GM21737 (cell line): ENCODE measurements around the gene SEPTIN8.

Experiments
- ATAC-seq: cut with Tn5 transposase; IDR thresholded peaks from one replicate; pipeline ENCODE4 v1.9.1; 2021; ENCODE audit warnings: mild to moderate bottlenecking, moderate library complexity; ENCODE audit not compliant: unreplicated experiment

Gene SEPTIN8, protein sequence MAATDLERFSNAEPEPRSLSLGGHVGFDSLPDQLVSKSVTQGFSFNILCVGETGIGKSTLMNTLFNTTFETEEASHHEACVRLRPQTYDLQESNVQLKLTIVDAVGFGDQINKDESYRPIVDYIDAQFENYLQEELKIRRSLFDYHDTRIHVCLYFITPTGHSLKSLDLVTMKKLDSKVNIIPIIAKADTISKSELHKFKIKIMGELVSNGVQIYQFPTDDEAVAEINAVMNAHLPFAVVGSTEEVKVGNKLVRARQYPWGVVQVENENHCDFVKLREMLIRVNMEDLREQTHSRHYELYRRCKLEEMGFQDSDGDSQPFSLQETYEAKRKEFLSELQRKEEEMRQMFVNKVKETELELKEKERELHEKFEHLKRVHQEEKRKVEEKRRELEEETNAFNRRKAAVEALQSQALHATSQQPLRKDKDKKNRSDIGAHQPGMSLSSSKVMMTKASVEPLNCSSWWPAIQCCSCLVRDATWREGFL

DNA sequence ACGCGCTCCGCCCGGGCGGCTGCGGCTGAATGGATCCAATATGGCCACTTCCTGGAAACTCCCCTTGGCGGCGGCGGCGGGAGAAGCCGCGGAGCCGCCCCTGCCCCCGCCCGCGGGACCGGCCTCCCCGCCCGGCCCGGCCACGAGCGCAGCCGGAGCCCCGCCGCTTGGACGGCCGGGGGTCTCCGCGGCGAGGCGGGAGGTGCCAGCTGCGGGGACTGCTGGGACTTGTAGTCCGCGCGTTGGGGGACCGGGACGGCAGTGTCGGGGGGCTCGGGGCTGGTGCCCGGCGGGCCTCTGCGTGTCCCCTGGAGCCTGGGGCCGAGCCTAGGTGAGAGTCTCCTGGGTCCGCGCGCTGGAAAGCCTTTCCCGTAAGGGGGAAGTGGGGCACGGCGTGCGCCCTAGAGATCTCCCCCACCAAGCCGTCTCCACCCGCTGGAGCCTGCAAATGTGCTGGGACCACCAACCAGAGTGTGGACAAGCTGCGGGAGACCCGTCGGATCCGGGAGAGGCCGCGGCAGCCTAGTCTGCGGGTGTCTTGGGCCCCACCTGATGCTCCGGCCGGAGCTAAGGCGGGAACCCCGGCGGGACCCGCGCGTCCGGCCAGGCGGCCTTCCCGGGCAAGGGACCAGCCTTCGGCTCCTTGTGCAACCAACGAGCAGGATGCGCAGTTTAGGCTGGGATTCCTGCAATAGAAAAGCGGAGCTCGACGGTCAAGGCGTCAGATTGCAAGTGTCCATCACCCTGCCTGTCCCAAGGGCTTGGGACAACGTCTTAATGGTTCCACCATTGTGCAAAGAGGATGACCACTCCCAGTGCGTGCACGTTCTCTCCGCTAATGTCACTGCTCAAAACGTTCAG lies at the start of gene SEPTIN8:
SEPTIN8 (minus strand) TSS at position 31 of the 861 bp plus-strand sequence. CDS start 102 bp downstream, outside the sequence.
- peak; percentile 63 for ATAC-seq

DNA sequence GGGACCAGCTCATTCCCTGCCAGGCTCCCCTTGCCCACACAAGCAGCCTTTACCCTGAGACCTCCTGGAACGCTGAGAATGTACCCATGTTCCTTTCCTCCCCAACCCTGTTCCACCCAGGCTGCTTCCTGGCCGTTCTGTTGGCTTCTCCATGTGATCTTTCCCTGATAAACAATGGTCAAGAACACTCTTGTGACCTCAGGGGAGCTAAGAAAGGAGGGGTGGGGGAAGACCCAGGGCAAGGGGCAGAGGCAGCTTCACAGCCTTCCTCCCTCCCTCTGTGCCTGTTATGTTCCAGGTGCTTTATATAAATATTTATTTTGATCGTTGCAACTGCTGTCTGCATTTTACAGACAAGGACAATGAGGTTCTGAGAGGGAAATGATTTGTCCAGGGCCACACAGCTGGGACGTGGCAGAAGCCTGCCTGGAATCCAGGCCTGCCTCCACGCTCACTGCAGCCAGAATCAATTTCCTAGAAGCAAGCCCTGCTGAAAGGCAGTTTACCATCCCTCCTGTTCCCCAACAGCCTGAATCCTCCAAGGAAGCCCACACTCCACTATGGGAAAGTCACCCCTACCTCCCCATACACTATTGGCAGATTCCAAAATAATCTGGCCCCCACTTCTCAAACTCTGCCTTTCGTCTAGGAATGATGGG lies 49.5 kb upstream of the SEPTIN8 start:
- ATAC-seq: no peak

DNA sequence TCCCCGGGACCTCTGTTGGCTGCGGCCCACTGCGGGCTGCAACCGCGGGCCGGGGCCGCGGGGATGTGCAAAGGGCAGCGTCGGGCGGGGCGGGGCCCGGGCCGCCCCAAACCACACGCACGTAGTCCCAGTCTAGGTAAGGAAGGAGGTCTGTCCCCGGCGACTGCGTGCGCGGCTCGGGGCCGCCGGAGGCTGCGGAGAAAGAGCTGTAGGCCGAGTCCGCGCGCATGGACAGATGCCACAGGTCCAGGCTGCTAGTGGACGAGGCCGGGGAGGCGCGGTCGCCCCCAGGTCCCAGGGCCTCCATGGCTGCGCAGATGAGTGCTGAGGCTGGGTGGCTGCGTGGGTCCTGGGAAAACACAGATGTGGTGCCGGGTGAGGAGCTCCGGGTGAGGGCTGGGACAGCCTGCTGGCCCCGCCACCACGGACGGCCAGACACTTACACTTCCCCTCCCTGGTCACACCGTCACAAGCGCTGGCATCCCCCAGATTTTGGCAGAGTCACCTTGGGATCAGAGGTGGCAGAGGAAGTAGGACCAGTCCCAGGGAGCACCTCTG lies 48.9 kb upstream of the SEPTIN8 start:
- no peak for ATAC-seq

DNA sequence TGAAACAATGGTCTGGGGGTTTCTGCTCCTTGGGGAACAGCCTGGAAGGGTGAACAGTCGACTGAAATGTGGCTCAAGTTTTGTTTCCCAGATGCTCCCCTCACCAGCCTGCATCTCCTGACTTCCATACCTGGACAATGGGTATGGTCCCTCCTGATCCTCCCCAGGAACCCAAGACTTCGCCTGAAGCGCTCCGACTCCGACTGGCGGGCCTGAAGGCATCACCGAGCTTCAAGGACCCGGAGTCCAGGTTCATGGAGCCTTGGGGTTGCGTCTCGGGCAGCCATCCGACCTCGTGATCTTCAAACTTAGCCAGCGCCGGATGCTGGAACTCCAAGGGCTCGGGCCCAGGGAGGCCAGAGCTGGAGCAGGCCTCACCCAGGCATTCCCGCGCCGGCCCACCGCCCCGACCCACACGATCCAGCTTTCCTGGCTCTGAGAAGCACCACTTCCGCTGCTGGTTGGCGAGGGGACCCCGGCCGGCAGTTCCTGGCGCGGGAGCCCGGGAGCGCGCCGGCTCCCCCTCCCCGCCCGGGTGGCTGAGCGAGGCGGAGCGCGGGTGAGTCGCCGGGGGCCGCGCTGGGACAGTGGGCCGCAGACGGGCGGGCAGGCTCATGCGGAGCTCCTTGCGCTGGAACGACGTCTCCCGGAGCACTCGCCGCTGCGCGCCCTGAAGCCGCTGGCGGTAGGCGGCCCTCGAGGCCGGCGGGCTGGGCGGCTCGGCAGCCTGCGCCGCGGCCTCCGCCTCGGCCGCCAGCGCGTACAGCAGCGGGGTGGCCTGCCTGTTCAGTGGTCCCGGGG lies 48.2 kb upstream of the SEPTIN8 start:
- ATAC-seq: no peak

DNA sequence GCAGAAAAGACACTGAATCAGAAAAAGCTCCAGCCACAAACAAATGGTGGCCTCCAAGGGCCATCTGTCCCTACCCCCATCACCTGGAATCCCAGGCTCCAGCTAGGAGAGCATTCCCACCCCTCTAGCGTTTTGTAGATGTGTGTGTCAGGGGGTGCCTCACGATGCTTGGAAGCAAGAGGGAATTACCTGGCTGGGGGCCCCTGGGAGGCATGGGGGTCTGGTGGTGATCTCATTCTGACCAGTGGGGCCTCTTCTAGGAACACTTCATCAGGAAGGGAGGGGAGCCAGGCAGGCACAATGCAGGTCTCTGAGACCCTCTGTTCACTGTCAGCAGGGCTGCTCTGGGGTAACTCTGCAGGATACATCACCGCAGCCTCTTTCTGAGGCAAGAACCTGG lies 47.4 kb upstream of the SEPTIN8 start:
- no peak for ATAC-seq

DNA sequence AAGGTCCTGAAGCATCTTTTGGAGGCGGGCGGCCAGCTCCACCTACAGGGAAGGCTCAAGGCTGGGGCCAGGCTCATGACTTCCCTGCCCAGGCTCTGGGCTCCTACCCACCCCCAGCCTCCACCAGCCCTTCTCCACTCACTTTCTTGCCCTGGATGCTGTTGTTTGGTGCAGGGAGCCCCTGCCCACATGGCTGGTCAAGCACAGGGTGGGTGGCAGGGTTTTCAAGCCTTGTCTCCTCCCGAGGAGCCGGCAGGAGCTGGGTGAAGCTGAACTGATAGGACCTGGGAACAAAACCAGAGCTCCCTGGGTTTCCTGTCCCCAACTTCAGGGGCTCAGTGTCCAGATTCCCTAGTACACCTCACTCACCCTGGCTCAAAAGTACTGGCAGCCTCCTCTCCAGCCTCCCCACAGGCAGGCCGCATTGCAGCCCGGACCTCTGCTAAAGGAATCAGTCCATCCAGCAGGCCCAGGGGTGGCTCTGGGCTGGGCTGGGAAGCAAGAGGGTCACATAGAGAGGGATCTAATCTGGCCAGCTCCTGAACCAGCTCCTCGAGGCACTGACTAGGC lies 46.5 kb upstream of the SEPTIN8 start:
- no peak for ATAC-seq

DNA sequence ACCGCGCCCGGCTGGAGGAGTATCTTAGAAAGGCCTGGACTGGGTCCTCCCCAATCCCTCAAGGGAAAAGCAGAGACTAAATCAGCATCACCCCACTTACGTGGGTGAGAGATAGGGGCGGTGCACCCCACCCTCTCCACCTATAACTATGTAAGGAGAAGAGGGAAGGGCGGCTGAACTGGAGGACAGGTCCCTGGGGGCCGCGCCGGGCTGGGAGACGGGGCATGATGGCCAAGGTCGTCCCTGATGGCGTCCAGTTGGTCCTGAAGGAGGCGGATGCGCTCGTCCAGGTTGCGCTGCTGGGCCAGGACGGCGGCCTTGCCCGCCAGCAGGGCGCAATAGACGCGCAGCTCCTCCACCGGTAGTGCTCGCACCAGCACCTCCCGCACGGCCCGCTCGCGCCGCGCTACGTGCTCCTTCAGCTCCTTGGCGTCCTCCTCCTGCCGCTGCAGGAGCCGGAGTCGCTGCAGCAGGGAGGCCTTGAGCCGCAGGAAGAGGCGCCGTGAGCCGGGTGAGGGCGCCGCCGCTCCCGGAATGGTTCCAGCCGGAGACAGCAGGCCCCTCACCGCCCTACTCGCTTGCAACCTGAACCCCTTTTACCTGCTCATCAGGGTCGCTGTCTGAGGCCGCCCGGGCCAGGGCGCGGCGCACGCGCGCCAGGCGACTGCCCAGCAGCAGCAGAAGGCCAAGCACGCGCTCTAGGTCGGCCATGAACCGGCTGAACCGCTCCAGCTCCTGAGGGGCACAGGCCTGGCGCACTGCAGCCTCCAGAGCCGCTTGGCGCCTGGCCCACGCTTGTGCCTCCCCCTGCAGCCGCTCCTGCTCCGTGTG lies 45.8 kb upstream of the SEPTIN8 start:
- no peak for ATAC-seq

DNA sequence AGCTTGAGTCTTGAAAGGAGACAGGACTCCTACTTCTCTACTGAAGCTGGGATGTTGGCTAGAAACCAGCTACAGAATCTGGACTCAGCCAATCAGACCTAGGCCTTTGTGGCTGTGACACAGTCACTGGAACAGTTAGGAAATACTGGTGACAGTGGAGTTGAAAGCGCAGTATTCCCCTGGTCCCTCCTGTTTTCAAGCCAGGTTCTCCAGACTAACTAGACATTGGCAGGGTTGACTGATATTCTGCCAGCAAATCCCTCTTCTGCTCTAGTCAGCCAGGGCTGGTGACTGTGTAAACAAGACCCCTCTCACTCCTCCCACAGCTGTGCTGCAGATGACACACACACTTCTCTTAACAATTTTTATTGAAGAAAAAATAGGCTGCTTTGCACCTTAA lies 44.8 kb upstream of the SEPTIN8 start:
- ATAC-seq: no peak

DNA sequence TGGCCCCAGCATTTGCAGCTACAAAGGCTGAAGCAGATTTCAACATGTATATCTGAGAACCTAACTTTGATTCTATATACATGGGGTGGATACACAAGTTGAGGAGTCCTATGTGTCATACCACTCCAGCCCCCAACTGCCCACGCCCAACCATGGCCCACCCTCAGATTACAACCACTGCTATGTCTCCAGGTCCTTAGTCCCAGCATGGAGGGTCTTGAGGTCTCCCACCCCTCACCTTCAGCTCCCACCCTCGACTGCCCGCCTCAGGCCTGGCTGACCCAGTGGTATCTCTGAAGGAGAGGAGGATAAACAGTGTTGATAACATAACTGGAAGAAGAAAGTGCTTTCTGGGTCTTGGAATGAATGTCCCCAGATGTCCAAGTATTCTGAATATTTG lies 44.3 kb upstream of the SEPTIN8 start:
- no peak for ATAC-seq

DNA sequence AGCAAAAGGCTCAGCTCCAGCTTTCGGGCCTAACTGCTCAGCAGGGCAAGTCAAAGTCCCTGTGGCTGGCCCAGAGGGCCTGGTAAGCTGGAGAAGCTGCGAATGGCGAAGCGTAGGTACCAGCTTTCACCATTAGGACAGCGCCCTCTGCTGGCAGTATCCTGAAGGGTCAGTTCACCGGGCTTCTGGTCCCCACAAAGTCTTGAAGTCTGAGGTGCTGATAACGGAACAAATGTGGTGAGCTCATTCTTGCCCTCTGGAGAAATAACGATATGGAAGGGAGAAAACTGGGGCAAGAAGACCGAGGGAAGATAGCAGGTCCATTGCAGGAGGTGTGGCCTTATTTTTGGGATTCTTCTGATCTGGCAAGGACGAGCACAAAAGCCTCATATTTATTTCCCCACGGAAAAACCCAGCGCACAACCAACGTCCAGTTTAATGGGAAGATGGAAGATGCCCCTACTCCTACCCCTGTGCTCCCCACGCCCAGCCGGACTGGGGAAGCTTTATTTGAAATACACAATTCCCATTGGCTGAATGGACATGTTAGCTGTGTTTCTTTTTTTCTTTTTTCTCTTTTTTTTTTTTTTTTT lies 43.2 kb upstream of the SEPTIN8 start:
- peak; percentile 60 for ATAC-seq

DNA sequence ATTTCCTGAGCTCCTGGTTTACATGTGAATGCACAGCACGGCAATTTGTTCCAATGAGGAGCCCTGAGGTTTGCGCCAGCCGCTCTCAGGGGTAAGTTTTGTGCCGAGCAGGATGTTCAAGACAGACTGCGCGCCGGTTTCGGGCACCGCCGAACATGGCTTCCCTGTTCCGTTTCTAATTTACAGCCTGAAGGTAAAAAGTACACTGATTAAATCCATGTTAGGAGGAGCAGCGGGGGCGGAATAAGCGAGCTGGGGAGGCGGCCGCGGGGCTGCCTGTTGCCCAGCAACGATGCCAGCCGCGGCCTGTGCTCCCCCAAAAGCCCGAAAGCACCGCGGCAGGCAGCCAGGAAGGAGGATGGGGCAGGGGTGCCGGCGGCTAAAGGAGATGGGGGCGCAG lies 42.4 kb upstream of the SEPTIN8 start:
- ATAC-seq: no peak

DNA sequence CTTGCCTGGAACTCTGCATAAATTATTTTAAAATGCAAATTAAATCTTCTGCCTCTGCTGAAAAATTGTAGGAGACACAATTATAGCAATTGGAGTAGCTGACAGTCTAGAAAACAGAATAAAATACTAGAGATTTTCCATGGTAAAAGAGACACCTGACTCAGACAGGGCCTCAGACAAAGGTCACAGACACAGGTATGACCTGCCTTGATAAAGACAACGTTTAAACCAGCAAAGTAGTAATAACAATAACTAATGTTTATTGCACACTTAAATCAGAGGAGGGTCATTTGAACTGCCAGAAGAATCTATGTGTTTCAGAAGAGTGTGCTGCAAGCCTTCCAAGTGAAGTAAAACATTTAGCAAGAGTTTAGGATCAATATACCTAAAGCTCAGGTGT lies 40.0 kb upstream of the SEPTIN8 start:
- no peak for ATAC-seq

DNA sequence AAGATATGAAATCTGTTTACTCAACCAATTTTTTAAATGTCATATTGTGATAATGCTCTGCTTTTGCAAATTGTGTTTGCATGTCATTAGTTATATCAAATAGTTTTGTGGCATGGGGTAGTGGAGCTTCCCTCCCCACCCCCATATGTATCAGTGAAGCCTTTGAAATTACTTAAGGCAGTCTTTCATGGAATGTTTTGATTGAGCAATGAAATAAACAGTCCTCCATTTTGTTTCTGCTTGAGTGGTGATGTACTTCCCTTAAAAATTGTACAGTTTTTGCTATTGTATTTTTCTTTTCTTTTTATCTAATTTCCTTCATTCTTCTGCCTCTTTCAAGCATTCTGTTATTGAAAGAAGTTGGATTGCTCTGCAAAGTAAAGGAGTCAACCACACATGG lies 39.5 kb upstream of the SEPTIN8 start:
- ATAC-seq: no peak

DNA sequence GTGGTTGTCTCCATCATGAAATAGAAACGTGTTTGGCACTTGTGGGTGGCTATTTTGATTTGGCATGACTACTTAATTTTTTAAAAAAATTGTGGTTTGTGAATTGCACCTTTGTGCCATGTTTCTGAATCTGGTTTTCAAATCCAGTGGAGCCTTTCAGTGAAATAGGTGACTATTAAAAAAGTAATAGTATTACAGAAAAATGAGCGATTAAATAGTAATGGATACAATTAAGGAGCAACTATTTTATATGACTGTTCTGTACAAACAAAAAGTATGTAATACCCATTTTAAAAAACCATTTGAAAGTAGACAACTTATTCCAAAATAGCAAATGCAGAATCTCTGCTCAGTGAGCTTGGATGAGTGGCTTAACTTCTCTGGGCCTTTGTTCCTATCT lies 39.0 kb upstream of the SEPTIN8 start:
- ATAC-seq: no peak

DNA sequence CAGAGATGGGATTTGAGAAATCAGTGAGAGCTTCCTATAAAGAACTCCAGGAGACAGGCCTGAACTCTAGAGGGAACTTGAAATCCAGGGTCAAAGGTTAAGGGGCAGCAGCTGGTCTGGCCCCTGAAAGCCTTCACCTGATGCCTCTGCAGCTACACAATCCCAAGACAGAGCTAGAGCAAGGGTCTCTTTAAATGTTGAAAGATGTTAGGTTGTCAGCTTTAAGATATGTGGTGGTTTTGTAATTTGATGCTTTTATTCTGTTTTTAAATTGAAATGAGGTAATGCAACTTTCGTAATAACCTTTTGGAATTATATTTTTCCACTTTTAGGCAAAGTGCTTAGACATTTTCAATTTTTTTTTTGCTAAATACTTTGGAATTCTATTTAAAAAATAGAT lies 38.4 kb upstream of the SEPTIN8 start:
- no peak for ATAC-seq

DNA sequence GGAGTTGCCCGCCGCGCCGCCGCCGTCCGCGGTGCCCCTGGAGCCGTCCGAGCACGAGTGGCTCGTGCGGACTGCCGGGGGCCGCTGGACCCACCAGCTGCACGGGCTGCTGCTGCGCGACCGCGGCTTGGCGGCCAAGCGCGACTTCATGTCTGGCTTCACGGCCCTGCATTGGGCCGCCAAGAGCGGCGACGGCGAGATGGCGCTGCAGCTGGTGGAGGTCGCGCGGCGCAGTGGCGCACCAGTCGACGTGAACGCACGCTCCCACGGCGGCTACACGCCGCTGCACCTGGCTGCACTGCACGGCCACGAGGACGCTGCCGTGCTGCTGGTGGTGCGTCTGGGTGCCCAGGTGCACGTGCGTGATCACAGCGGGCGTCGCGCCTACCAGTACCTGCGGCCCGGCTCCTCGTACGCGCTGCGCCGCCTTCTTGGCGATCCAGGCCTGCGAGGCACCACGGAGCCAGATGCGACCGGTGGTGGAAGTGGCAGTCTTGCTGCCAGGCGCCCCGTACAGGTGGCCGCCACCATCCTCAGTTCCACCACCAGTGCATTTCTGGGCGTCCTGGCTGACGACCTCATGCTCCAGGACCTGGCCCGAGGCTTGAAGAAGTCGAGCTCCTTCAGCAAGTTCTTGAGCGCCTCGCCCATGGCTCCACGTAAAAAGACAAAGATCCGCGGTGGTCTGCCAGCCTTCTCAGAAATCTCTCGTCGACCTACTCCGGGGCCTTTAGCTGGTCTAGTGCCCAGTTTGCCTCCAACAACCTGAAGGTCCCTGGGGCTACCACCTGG lies 37.7 kb upstream of the SEPTIN8 start:
- no peak for ATAC-seq

DNA sequence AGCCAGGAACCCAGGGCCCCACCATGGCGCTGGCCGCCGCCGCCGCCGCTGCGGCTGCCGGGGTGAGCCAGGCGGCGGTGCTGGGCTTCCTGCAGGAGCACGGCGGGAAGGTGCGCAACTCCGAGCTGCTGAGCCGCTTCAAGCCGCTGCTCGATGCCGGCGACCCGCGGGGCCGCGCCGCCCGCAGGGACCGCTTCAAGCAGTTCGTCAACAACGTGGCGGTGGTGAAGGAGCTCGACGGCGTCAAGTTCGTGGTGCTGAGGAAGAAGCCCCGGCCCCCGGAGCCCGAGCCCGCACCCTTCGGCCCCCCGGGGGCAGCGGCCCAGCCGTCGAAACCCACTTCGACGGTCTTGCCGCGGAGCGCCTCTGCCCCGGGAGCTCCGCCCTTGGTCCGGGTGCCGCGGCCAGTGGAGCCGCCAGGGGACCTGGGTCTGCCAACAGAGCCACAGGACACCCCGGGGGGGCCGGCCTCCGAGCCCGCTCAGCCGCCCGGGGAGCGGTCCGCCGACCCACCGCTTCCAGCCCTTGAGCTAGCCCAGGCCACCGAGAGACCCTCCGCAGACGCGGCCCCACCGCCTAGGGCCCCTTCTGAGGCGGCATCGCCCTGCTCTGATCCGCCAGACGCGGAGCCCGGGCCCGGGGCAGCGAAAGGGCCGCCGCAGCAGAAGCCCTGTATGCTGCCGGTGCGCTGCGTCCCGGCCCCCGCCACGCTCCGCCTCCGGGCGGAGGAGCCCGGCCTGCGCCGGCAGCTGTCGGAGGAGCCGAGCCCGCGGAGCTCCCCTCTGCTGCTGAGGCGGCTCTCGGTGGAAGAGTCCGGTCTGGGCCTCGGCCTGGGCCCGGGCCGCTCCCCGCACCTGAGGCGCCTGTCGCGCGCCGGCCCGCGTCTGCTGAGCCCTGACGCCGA lies 36.8 kb upstream of the SEPTIN8 start:
- ATAC-seq: no peak
